Body of pancreas (tissue), 4 donors: ENCODE measurements around the gene ABTB1. TPM values are rescaled to one million over a fixed set of nuclear protein-coding genes. Genes with fewer than 3 reads are reported as not detected.
A peak's percentile ranks its signal among the peaks of the same experiment; 100 is the strongest.

Experiments used
- ATAC-seq: fragments of 150-250 bp; one replicate; pipeline ENCODE4 v1.9.1; 2016
- DNase-seq, 4 donors: peaks; one replicate each; pipeline ENCODE4 v3.0.0-alpha.2; 2019
- H3K27ac ChIP-seq, 4 donors: fragments of 200-600 bp; sonication (generic); 1 replicate in 3 of 4; 2 replicates in 1 of 4; pipeline versions ENCODE4 v1.5.1 to v1.6.1; 2016 to 2019; ENCODE audit warnings: mild to moderate bottlenecking in 1 of 4, mixed read lengths in 1 of 4, moderate library complexity in 1 of 4
- H3K27me3 ChIP-seq, 2 donors: fragments of 200-600 bp; sonication (generic); one replicate each; pipeline ENCODE4 v1.6.0; 2016; ENCODE audit warnings: mild to moderate bottlenecking in 1 of 2
- H3K36me3 ChIP-seq, 2 donors: fragments of 200-600 bp; sonication (generic); replicated peaks in 1 of 2; 2 replicates each; pipeline ENCODE4 v1.5.1; 2016; ENCODE audit warnings: low read depth in 2 of 2; ENCODE audit not compliant: insufficient read depth in 1 of 2
- H3K4me1 ChIP-seq: fragments of 200-600 bp; sonication (generic); one replicate; pipeline ENCODE4 v1.6.0; 2016
- H3K4me3 ChIP-seq, 2 donors: fragments of 200-600 bp; sonication (generic); 1 replicate in 1 of 2; 2 replicates in 1 of 2; pipeline ENCODE4 v1.5.1; 2016 to 2019
- H3K9me3 ChIP-seq, 3 donors: fragments of 200-600 bp; sonication (generic); 1 replicate in 2 of 3; 2 replicates in 1 of 3; pipeline ENCODE4 v1.5.1; 2016
- POLR2A ChIP-seq, 3 donors: fragments of 450-650 bp; IDR thresholded peaks; one replicate each; pipeline ENCODE4 v1.6.1; 2016; ENCODE audit warnings: antibody characterized with exemption in 3 of 3, mild to moderate bottlenecking in 2 of 3
- WGBS, 2 donors: methylation state at CpG; one replicate each; pipeline ENCODE4 v1.1.5; 2017; 5-methylcytosine and 5-hydroxymethylcytosine counted together
- intact Hi-C: fragments of 100-400 bp; cut with DNase I; formaldehyde crosslinking; loops from one replicate; pipeline ENCODE4 v1.15.1; 2023
- total RNA-seq, 2 donors: library from RNA; depleted of rRNA; stranded (reverse); fragments of >200 nt; gene quantifications; one replicate each; pipeline ENCODE4 v1.1.0, GENCODE V29; 2016
- TF ChIP-seq, protein P1 (sequence below), 7 experiments: fragments of 450-650 bp in 4 of 7; fragments of 200-600 bp in 3 of 7; sonication (generic) in 3 of 7; IDR thresholded peaks; one replicate each; pipeline ENCODE4 v1.5.1; 2016 to 2019; ENCODE audit warnings: antibody characterized with exemption in 7 of 7

Gene ABTB1
- total RNA-seq, 2 donors from 2014 or later = 21.4 to 34.0 TPM

DNA sequence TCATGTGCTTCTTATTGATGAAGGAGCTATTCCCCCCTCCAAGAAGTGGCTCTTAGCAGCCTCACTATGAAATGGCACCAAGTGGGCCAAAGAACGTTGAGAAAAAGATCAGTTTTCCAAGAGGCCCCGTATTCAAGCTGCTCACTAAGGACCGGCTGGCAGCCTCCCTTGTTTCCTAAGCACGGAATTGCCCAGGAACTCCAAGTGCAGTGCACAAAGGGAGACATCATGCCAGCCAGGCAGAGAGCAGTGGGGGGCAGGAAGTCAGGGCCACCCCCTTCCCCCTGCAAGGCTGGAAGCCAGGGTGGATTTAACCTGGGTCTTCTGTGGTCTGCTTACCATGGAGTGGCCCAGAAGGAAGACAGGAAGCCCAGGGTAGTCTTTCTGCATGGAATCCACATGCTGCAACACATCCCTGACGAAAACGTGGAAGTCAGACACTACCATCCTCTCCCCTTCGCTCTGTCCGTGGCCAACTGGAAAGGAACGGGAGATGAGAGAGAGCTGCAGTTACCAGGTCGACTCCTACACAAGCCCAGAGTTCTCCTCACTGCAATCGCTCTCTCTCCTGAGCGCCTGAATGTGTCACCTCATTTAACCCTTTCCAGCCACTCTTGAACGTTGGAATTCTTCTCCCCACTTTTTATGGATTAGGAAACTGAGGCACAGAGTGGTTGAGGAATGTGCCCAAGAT is 49.5 kb downstream of the ABTB1 start:
- no peaks in the 10 kb centered on the region for H3K36me3 ChIP-seq
- ATAC-seq (no peak), DNase-seq (no peak)
- WGBS, 2 donors = 62 to 63% methylated on average over 13 of the region's 13 CpGs
- no peak overlapping the region for H3K4me3 ChIP-seq
- H3K9me3 ChIP-seq = no peaks in the 10 kb centered on the region
- no peak for TF ChIP-seq POLR2A (IDR thresholded peaks at IDR 0.05)
- TF ChIP-seq, protein P1, sequence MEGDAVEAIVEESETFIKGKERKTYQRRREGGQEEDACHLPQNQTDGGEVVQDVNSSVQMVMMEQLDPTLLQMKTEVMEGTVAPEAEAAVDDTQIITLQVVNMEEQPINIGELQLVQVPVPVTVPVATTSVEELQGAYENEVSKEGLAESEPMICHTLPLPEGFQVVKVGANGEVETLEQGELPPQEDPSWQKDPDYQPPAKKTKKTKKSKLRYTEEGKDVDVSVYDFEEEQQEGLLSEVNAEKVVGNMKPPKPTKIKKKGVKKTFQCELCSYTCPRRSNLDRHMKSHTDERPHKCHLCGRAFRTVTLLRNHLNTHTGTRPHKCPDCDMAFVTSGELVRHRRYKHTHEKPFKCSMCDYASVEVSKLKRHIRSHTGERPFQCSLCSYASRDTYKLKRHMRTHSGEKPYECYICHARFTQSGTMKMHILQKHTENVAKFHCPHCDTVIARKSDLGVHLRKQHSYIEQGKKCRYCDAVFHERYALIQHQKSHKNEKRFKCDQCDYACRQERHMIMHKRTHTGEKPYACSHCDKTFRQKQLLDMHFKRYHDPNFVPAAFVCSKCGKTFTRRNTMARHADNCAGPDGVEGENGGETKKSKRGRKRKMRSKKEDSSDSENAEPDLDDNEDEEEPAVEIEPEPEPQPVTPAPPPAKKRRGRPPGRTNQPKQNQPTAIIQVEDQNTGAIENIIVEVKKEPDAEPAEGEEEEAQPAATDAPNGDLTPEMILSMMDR (IDR thresholded peaks at IDR 0.05) = no peak
- H3K4me1 ChIP-seq = peaks cover 10% of the 10 kb centered on the region
- H3K27me3 ChIP-seq = no peaks in the 10 kb centered on the region
- intact Hi-C loops = no loop called here
- no peak overlapping the region for H3K27ac ChIP-seq

DNA sequence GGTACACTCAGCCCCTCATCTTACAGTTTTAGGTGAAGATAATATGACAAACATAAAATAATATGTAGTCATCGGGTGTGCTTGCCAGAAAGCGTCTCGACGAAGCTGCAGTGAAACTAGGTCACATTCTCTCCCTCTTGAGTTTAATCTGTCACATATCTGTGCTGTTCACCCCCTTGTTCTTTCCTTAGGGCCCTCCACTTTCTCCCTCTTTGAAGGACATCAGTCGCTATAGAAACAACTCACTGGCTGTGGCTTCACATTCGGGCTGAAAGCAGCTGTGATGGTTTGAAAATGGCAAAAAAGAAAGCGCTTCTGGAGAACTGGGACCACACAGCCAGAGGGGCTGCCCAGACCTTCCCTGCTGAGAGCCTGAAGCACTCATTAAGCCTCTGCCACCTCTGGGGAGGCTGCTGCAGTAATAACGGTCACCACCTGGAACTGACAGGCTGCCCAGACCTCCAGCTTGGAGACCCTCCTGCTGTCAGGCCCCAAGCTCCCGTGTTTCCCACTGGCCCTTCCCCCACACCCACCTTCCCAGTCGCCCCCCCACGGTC is 50.3 kb downstream of the ABTB1 start:
- H3K36me3 ChIP-seq = no peaks in the 10 kb centered on the region
- intact Hi-C loops = no loop called here
- no peak overlapping the region for H3K4me3 ChIP-seq
- H3K27ac ChIP-seq = no peak overlapping the region
- WGBS, 2 donors = 44 to 50% methylated on average over 11 of the region's 11 CpGs
- H3K27me3 ChIP-seq = no peaks in the 10 kb centered on the region
- TF ChIP-seq POLR2A (IDR thresholded peaks at IDR 0.05) = no peak
- TF ChIP-seq, protein P1 (IDR thresholded peaks at IDR 0.05) = no peak
- DNase-seq = no peak
- peaks cover 10% of the 10 kb centered on the region for H3K4me1 ChIP-seq
- no peaks in the 10 kb centered on the region for H3K9me3 ChIP-seq
- ATAC-seq = no peak

DNA sequence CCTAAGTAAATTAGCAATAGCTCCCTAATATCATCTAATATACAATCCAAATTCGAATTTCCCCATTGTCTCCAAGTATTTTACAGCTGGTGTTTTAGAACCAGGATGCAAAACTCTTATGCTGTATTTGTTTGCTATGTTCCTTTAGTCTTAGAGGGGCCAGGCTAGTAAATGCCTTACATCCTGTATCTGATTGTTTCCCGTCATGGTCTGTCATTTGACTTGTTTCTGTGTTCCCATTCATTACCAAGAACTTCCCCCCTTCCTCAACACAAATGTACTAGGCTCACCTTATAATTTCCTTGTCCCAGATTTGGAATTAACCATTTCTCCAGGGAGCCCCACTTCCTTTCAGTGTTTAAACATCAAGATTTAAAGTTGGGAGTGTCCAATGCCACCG is 54.1 kb downstream of the ABTB1 start:
- Histone ChIP-seq H3K9me3 (no peaks in the 10 kb centered on the region), H3K4me1 (no peaks in the 10 kb centered on the region), H3K27ac (no peak overlapping the region), H3K36me3 (no peaks in the 10 kb centered on the region), H3K4me3 (no peak overlapping the region), H3K27me3 (no peaks in the 10 kb centered on the region)
- intact Hi-C loops = no loop called here
- TF ChIP-seq, protein P1 (IDR thresholded peaks at IDR 0.05) = no peak
- no peak for TF ChIP-seq POLR2A (IDR thresholded peaks at IDR 0.05)
- 69 to 73% methylated on average over 3 of the region's 3 CpGs for WGBS, 2 donors
- ATAC-seq (no peak), DNase-seq (no peak)

DNA sequence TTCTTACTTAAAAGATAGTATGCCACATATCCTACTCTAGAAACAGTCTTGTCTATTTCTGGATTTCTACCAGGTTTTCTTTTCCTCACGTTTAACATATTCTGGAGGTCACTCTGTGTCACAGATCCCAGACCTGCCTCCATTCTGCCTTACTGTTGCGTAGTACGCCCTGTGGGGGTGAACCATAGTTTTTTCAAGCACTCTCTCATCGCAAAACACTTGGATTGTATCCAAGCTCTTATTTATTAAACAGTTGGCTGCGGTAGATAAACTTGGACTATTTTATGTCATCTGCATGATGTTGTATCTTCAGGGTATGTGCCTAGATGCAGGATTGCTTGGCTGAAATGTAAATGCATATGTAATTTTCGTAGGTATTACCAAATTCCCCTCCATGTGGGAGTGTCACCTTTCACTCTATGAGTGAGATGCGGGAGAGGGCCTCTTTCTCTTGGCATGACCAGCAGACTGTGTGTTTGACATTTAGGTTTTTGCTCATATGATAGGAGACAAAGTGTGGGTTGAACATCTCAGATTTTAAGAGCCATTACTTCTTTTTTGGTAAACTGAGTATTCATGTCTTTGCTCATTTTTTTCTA is 55.8 kb downstream of the ABTB1 start:
- Histone ChIP-seq H3K4me1 (no peaks in the 10 kb centered on the region), H3K4me3 (no peak overlapping the region), H3K36me3 (no peaks in the 10 kb centered on the region), H3K9me3 (no peaks in the 10 kb centered on the region), H3K27me3 (no peaks in the 10 kb centered on the region), H3K27ac (no peak overlapping the region)
- intact Hi-C loops = no loop called here
- WGBS, 2 donors = 45 to 68% methylated on average over 7 of the region's 7 CpGs
- TF ChIP-seq POLR2A (IDR thresholded peaks at IDR 0.05) = no peak
- TF ChIP-seq, protein P1 (IDR thresholded peaks at IDR 0.05) = no peak
- DNase-seq = peak in 1 of 4 donors; percentile 0
- no peak for ATAC-seq
